Measurements from ENCODE around the gene SPOUT1. TPM values are rescaled to one million over a fixed set of nuclear protein-coding genes. Genes with fewer than 3 reads are reported as not detected.
"Not testable (repeated sequence)": the region's sequence is repeated elsewhere in the genome, so short reads cannot be mapped to it uniquely, and the experiment has no call there.

Gene SPOUT1
- total RNA-seq, 6 experiments from 2014 or later, result 14.5 to 37.8 (median 24.5) TPM

DNA sequence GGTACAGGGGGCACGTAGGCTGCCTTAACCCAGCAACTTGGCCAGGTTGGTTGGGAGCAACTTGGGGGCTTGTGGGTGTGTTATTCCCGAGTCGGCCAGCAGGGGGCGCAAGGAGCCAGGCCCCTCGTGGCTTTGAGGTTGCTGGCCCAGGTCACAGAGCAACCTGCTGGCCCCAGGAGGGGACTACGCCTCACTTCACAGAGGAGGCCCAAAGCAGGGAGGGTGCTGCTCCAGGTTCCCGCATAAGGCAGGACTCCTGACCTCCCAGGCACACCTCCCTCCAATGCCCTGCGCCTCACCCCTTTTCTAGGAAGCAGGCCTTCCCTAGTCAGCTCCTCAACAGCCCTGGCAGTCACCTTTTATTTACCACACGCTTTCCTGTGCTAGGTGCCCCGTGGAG, 34.1 kb upstream of the SPOUT1 start:
- no peaks in the 10 kb centered on the region for H3K9me3 ChIP-seq
- H3K27ac ChIP-seq, result peak overlapping the region in 2 of 3 donors; percentile 65 to 68
- intact Hi-C loops (cut with DNase I), result no loop called here

DNA sequence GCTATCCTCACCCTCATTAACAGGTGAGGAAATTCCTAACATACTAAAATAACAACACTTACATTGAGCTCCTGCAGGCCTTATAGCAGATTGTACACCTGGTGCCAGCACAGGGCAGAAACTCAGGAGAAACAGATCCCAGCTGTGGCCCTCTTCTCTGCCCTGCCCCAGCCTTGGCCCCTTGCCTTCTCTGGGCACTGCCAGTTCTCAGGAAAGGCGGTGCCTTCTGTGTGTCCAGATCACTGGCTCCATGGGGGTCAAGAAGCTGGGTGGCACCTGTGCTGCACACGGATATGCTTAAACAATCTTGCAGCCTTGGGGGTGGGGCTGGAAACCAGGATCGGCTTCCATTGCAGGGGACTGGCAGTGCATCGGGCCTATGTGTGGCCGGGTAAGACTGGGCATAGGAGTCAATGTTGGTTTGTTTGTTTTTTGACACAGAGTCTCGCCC, 32.8 kb upstream of the SPOUT1 start:
- ATAC-seq (peak; percentile 52 to 64 (median 60)), DNase-seq (peak; percentile 29 to 66 (median 65))
- Histone ChIP-seq H3K4me3 (no peak overlapping the region), H3K4me1 (peaks cover 0 to 33% (median 10%) of the 10 kb centered on the region in 4 donors), H3K27ac (peak overlapping the region in 1 of 3 donors; percentile 68), H3K27me3 (no peaks in the 10 kb centered on the region), H3K9me3 (no peaks in the 10 kb centered on the region), H3K36me3 (no peaks in the 10 kb centered on the region)
- 34% methylated on average over 3 of the region's 6 CpGs for WGBS (ENCODE audit: insufficient coverage, low coverage, low lambda C conversion rate, missing lambda C conversion rate)
- TF ChIP-seq POLR2A (IDR thresholded peaks at IDR 0.05), result no peak
- TF ChIP-seq, protein P1, sequence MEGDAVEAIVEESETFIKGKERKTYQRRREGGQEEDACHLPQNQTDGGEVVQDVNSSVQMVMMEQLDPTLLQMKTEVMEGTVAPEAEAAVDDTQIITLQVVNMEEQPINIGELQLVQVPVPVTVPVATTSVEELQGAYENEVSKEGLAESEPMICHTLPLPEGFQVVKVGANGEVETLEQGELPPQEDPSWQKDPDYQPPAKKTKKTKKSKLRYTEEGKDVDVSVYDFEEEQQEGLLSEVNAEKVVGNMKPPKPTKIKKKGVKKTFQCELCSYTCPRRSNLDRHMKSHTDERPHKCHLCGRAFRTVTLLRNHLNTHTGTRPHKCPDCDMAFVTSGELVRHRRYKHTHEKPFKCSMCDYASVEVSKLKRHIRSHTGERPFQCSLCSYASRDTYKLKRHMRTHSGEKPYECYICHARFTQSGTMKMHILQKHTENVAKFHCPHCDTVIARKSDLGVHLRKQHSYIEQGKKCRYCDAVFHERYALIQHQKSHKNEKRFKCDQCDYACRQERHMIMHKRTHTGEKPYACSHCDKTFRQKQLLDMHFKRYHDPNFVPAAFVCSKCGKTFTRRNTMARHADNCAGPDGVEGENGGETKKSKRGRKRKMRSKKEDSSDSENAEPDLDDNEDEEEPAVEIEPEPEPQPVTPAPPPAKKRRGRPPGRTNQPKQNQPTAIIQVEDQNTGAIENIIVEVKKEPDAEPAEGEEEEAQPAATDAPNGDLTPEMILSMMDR (IDR thresholded peaks at IDR 0.05), result no peak
- intact Hi-C loops (cut with DNase I), result no loop called here

More for the DNA sequence above, 34.1 kb upstream of the SPOUT1 start:
- Histone ChIP-seq H3K27me3 (no peaks in the 10 kb centered on the region), H3K4me1 (peaks cover 0 to 33% (median 10%) of the 10 kb centered on the region in 4 donors), H3K4me3 (no peak overlapping the region), H3K36me3 (no peaks in the 10 kb centered on the region)
- peak; percentile 91 to 94 (median 92) for ATAC-seq
- peak; percentile 80 to 87 (median 82) for DNase-seq
- peak; percentile 23 for TF ChIP-seq POLR2A (IDR thresholded peaks at IDR 0.05)
- TF ChIP-seq, protein P1 (IDR thresholded peaks at IDR 0.05), result peak; percentile 96 to 99 (median 98)
- 46% methylated on average over 2 of the region's 10 CpGs for WGBS (ENCODE audit: insufficient coverage, low coverage, low lambda C conversion rate, missing lambda C conversion rate)

DNA sequence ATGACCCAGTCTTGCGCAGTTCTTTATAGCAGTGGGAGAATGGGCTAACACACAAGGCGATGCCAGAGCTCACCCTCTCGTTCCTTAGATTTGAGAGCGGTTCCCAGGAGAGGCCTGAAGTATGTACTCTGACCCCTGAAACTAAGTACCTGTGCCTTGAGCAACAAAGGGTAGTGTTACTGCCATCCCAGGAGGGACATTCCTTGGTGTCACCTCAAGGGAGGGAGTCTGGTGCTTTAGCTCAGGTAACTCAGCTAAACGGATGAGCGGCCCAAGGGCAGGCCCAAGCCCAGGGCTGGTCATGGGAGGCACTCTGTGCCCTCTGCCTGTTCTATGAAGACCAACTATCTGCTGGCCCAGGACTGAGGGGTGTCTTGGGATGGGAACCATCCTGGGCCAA, 31.9 kb upstream of the SPOUT1 start:
- TF ChIP-seq POLR2A (IDR thresholded peaks at IDR 0.05), result no peak
- TF ChIP-seq, protein P1 (IDR thresholded peaks at IDR 0.05), result no peak
- Histone ChIP-seq H3K4me3 (no peak overlapping the region), H3K27me3 (no peaks in the 10 kb centered on the region), H3K36me3 (no peaks in the 10 kb centered on the region), H3K9me3 (no peaks in the 10 kb centered on the region), H3K27ac (peak overlapping the region in 1 of 3 donors; percentile 68), H3K4me1 (peaks cover 0 to 33% (median 12%) of the 10 kb centered on the region in 4 donors)
- DNase-seq, result peak in 2 of 3 donors; percentile 6 to 23
- WGBS (ENCODE audit: insufficient coverage, low coverage, low lambda C conversion rate, missing lambda C conversion rate), result 98% methylated on average over 4 of the region's 6 CpGs
- intact Hi-C loops (cut with DNase I), result no loop called here
- no peak for ATAC-seq

DNA sequence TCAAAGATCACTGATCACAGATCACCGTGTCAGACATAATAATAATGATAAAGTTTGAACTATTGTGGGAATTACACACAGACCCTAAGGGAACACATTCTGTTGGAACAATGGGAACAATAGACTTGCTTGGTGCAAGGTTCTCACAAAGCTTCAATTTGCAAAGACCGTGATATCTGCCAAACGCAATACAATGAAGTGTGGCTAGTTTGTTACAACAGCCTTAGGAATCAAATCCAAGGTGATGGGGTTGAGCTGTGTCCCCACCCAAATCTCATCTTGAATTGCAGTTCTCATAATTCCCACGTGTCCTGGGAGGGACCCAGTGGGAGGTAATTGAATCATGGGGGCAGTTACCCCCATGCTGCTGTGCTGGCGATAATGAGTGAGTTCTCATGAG, 31.3 kb upstream of the SPOUT1 start:
- Histone ChIP-seq H3K9me3 (no peaks in the 10 kb centered on the region), H3K36me3 (no peaks in the 10 kb centered on the region), H3K27ac (no peak overlapping the region), H3K27me3 (no peaks in the 10 kb centered on the region), H3K4me1 (peaks cover 0 to 33% (median 13%) of the 10 kb centered on the region in 4 donors), H3K4me3 (no peak overlapping the region)
- no peak for TF ChIP-seq POLR2A (IDR thresholded peaks at IDR 0.05)
- TF ChIP-seq, protein P1 (IDR thresholded peaks at IDR 0.05), result no peak
- ATAC-seq (no peak), DNase-seq (peak in 1 of 3 donors; percentile 2)
- 93% methylated on average over 5 of the region's 5 CpGs for WGBS (ENCODE audit: insufficient coverage, low coverage, low lambda C conversion rate, missing lambda C conversion rate)
- intact Hi-C loops (cut with DNase I), result no loop called here

DNA sequence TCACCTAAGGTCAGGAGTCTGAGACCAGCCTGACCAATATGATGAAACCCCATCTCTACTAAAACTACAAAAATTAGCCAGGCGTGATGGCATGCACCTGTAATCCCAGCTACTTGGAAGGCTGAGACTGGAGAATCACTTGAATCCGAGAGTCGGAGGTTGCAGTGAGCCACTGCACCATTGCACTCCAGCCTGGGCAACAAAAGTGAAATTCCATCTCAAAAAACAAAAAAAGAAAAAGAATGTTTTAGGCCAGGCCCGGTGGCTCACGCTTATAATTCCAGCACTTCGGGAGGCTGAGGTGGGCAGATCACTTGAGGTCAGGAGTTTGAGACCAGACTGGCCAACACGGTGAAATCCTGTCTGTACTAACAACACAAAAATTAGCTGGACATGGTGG, 28.9 kb upstream of the SPOUT1 start:
- H3K9me3 ChIP-seq; ATAC-seq; H3K27me3 ChIP-seq; H3K27ac ChIP-seq; H3K4me3 ChIP-seq; H3K36me3 ChIP-seq; intact Hi-C loops (cut with DNase I): not testable (repeated sequence)
- peak in 1 of 3 donors; percentile 1 for DNase-seq
- H3K4me1 ChIP-seq, result peaks cover 0 to 21% (median 9%) of the 10 kb centered on the region in 4 donors
- 98% methylated on average over 7 of the region's 7 CpGs for WGBS (ENCODE audit: insufficient coverage, low coverage, low lambda C conversion rate, missing lambda C conversion rate)

DNA sequence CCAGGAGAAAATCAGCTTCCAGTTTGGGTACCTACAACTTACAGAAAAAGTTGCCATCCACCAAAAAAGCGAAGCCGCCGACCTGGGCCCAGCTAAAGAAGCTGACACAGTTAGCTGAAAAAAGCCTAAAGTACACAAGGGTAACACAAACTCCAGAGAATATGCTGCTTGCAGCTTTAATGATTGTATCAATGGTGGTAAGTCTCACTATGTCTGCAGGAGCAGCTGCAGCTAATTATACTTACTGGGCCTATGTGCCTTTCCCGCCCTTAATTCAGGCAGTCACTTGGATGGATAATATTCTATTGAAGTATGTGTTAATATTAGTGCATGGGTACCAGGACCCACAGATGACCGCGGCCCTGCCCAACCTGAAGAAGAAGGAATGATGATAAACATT, 24.9 kb upstream of the SPOUT1 start:
- H3K4me3 ChIP-seq; H3K27ac ChIP-seq; intact Hi-C loops (cut with DNase I); ATAC-seq; H3K9me3 ChIP-seq; H3K27me3 ChIP-seq; H3K4me1 ChIP-seq; H3K36me3 ChIP-seq: not testable (repeated sequence)
- 92% methylated on average over 6 of the region's 6 CpGs for WGBS (ENCODE audit: insufficient coverage, low coverage, low lambda C conversion rate, missing lambda C conversion rate)
- DNase-seq, result peak in 1 of 3 donors; percentile 2

DNA sequence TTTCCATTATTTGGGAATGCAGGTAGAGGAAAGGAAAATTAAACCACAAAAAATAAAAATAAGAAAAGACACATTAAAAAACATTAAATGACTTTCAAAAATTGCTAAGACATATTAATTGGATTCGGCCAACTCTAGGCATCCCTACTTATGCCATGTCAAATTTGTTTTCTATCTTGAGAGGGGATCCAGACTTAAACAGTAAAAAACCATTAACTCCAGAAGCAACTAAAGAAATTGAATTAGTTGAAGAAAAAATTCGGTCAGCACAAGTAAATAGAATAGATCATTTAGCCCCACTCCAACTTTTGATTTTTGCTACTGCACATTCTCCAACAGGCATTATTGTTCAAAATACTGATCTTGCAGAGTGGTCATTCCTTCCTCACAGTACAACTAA, 23.1 kb upstream of the SPOUT1 start:
- H3K9me3 ChIP-seq; DNase-seq; ATAC-seq; intact Hi-C loops (cut with DNase I); H3K36me3 ChIP-seq; H3K27me3 ChIP-seq; H3K4me1 ChIP-seq; H3K27ac ChIP-seq; H3K4me3 ChIP-seq: not testable (repeated sequence)
- WGBS (ENCODE audit: insufficient coverage, low coverage, low lambda C conversion rate, missing lambda C conversion rate), result 73% methylated on average over 2 of the region's 2 CpGs

All from right lobe of liver (tissue), 6 donors.